Natural killer cell (primary cell): ENCODE results near the gene BICDL2. TPM values are rescaled to one million over a fixed set of nuclear protein-coding genes. Genes with fewer than 3 reads are reported as not detected.

Experiments used
- ATAC-seq, 3 donors: fragments of 150-1000 bp in 2 of 3; fragments of 200-7000 bp in 1 of 3; cut with Tn5 transposase; 1 replicate in 1 of 3; 2 replicates in 2 of 3; pipeline ENCODE4 v1.10.0; 2021; ENCODE audit warnings: mild to moderate bottlenecking in 2 of 3, moderate library complexity in 2 of 3
- DNase-seq, 2 donors: peaks; one replicate each; pipeline versions ENCODE4 v3.0.0 to v3.0.0-alpha.2; 2013 to 2021; ENCODE audit warnings: mixed read lengths in 1 of 2
- H3K27ac ChIP-seq: one replicate; pipeline ENCODE4 v1.5.1; 2013; ENCODE audit warnings: mild to moderate bottlenecking, low read length
- H3K27me3 ChIP-seq: one replicate; pipeline ENCODE4 v1.6.1; 2013; ENCODE audit warnings: low read length; ENCODE audit not compliant: control insufficient read depth, insufficient read depth
- H3K36me3 ChIP-seq: one replicate; pipeline ENCODE4 v1.6.1; 2013; ENCODE audit warnings: low read length; ENCODE audit not compliant: control insufficient read depth, insufficient read depth
- H3K4me1 ChIP-seq: one replicate; pipeline ENCODE4 v1.6.1; 2013; ENCODE audit warnings: low read length; ENCODE audit not compliant: control insufficient read depth, insufficient read depth
- H3K4me3 ChIP-seq: one replicate; pipeline ENCODE4 v1.5.1; 2013; ENCODE audit warnings: low read length
- H3K9me3 ChIP-seq: one replicate; pipeline ENCODE4 v1.6.1; 2013; ENCODE audit warnings: low read length; ENCODE audit not compliant: control insufficient read depth, insufficient read depth
- H3K27ac Mint-ChIP-seq, 2 donors: one replicate each; pipeline ENCODE4 v1.8.0; 2022; ENCODE audit warnings: mild to moderate bottlenecking in 2 of 2, mixed read lengths in 2 of 2, moderate library complexity in 1 of 2
- H3K27me3 Mint-ChIP-seq, 2 donors: one replicate each; pipeline ENCODE4 v1.8.0; 2022; ENCODE audit warnings: low read depth in 2 of 2, mixed read lengths in 2 of 2
- H3K36me3 Mint-ChIP-seq: one replicate; pipeline ENCODE4 v1.8.0; 2022; ENCODE audit warnings: mixed read lengths
- H3K4me1 Mint-ChIP-seq, 2 donors: one replicate each; pipeline ENCODE4 v1.8.0; 2022; ENCODE audit warnings: mixed read lengths in 2 of 2
- H3K4me3 Mint-ChIP-seq: one replicate; pipeline ENCODE4 v1.8.0; 2022; ENCODE audit warnings: mild to moderate bottlenecking, moderate library complexity, mixed read lengths
- H3K9me3 Mint-ChIP-seq, 2 donors: one replicate each; pipeline ENCODE4 v1.8.0; 2022; ENCODE audit warnings: mixed read lengths in 2 of 2
- WGBS: methylation state at CpG from one replicate; pipeline ENCODE4 v1.1.7; 2013; ENCODE audit warnings: missing lambda C conversion rate; ENCODE audit not compliant: insufficient coverage; 5-methylcytosine and 5-hydroxymethylcytosine counted together
- intact Hi-C: fragments of 100-400 bp; cut with micrococcal nuclease; formaldehyde crosslinking; loops from one replicate; pipeline ENCODE4 v1.14.2; 2022
- total RNA-seq, 4 donors: library from RNA; stranded (reverse); fragments of 120-200 nt in 1 of 4; gene quantifications; one replicate each; pipeline versions ENCODE4 v1.2.3 to v1.2.4, GENCODE V29; 2013 to 2022
- TF ChIP-seq, protein P1 (sequence below): fragments of 200-600 bp; IDR thresholded peaks from one replicate; pipeline ENCODE4 v1.8.0; 2022; ENCODE audit warnings: antibody characterized with exemption

The BICDL2 gene
- total RNA-seq, 3 donors from 2014 or later (not counting 1 experiment from before 2014, with no cell fraction given): not detected

DNA sequence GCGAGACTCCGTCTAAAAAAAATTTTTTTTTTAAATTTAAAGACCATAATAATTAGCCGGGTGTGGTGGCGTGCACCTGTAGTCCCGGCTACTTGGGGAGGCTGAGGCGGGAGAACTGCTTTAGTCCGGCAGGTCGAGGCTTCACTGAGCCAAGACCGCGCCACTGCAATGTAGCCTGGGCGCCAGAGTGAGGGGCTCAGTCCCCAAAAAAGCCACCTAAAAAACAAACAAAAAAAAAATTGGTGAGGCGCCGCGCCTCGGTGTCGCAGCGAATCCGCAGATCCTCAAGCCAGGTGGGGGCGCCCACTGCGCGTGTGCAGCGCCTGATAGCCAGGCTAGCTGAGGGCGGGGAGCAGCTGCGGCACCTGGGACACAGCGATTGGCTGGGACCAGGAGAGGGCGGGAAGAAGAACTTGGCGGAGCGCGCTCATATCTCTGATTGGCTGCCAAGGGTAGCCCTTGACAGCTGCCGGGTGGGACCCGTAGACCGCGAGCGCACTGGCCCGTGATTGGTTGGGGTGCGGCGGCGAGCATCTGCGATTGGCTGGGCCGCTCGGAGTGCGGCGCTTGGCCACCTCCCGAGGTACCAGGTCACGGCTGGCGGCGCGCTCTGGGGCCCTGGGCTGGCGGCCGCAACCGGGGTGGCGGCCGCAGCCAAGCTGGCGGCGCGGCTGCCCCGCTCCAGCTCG, 33.0 kb downstream of the BICDL2 start:
- Histone ChIP-seq H3K4me3 (no peak overlapping the region), H3K27ac (no peak overlapping the region), H3K9me3 (no peaks in the 10 kb centered on the region), H3K27me3 (no peaks in the 10 kb centered on the region), H3K4me1 (peaks cover 29% of the 10 kb centered on the region), H3K36me3 (no peaks in the 10 kb centered on the region)
- H3K4me1 Mint-ChIP-seq: peaks cover 5 to 24% of the 10 kb centered on the region in 2 donors
- H3K9me3 Mint-ChIP-seq: no peaks in the 10 kb centered on the region
- H3K4me3 Mint-ChIP-seq: peak overlapping the region; percentile 87
- DNase-seq (peak; percentile 90 to 99), ATAC-seq (peak; percentile 96 to 99 (median 97))
- TF ChIP-seq, protein P1, sequence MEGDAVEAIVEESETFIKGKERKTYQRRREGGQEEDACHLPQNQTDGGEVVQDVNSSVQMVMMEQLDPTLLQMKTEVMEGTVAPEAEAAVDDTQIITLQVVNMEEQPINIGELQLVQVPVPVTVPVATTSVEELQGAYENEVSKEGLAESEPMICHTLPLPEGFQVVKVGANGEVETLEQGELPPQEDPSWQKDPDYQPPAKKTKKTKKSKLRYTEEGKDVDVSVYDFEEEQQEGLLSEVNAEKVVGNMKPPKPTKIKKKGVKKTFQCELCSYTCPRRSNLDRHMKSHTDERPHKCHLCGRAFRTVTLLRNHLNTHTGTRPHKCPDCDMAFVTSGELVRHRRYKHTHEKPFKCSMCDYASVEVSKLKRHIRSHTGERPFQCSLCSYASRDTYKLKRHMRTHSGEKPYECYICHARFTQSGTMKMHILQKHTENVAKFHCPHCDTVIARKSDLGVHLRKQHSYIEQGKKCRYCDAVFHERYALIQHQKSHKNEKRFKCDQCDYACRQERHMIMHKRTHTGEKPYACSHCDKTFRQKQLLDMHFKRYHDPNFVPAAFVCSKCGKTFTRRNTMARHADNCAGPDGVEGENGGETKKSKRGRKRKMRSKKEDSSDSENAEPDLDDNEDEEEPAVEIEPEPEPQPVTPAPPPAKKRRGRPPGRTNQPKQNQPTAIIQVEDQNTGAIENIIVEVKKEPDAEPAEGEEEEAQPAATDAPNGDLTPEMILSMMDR: peak; percentile 12
- H3K27ac Mint-ChIP-seq: peak overlapping the region in 1 of 2 donors; percentile 80
- intact Hi-C loops: loop anchor here (2.0 kb wide), 1 partner anchor 25 kb away; no protein-coding TSS in a partner anchor
- peaks cover 0 to 3% of the 10 kb centered on the region in 2 donors for H3K27me3 Mint-ChIP-seq
- WGBS: 8% methylated on average over 56 of the region's 58 CpGs
- H3K36me3 Mint-ChIP-seq: no peaks in the 10 kb centered on the region

DNA sequence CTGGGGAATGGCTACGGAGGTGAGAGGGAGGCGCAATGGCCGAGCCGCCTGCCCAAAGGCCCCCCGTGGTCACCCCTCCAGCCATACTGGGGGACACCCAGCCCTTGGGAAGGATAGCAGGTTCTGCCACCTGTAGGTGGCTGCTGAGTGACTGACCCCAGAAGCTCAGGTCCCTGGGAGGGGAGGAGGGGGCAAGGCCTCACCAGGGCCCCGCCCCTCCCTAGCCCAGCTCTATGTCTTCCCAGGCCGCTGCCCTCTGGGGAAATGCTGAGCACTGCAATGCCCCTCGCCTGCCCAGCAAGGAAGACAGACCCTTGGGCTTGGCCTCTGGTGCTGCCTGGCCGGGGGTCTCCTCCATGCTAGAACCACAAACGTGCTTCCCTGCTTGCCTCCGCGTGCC, 35.4 kb downstream of the BICDL2 start:
- Mint-ChIP-seq H3K4me3 (no peak overlapping the region), H3K36me3 (no peaks in the 10 kb centered on the region), H3K27me3 (peaks cover 0 to 3% of the 10 kb centered on the region in 2 donors), H3K9me3 (no peaks in the 10 kb centered on the region), H3K27ac (no peak overlapping the region), H3K4me1 (peaks cover 0 to 5% of the 10 kb centered on the region in 2 donors)
- Histone ChIP-seq H3K4me1 (peaks cover 9% of the 10 kb centered on the region), H3K27me3 (no peaks in the 10 kb centered on the region), H3K36me3 (no peaks in the 10 kb centered on the region), H3K4me3 (no peak overlapping the region), H3K27ac (no peak overlapping the region), H3K9me3 (no peaks in the 10 kb centered on the region)
- TF ChIP-seq, protein P1: no peak
- intact Hi-C loops: no loop called here
- ATAC-seq (no peak), DNase-seq (no peak)
- 87% methylated on average over 12 of the region's 12 CpGs for WGBS

DNA sequence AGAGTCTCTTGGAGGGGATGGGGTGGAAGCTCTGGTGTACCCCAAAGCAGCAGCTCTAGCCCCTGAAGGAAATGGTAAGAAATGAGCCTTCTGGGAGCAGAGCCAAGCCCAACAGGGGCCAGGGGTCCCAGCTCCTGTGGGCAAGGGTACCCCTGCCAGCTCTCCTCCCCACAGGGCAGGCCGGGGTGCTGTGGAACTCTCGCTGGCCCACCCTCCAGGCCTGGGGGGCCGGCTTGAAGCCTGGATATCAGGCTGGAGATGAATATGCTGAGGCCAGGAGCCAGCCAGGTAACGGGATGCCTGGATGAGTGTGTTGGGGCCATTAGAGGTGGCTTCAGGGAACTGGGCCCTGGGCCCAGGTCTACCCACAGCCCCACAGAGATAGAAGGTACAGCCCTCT, 36.2 kb downstream of the BICDL2 start:
- peaks cover 0 to 3% of the 10 kb centered on the region in 2 donors for H3K27me3 Mint-ChIP-seq
- H3K4me1 ChIP-seq: peaks cover 9% of the 10 kb centered on the region
- H3K4me3 Mint-ChIP-seq: no peak overlapping the region
- no peaks in the 10 kb centered on the region for H3K36me3 Mint-ChIP-seq
- no peak overlapping the region for H3K27ac ChIP-seq
- H3K27me3 ChIP-seq: no peaks in the 10 kb centered on the region
- ATAC-seq (no peak), DNase-seq (no peak)
- H3K36me3 ChIP-seq: no peaks in the 10 kb centered on the region
- 83% methylated on average over 4 of the region's 4 CpGs for WGBS
- H3K27ac Mint-ChIP-seq: no peak overlapping the region
- peaks cover 0 to 5% of the 10 kb centered on the region in 2 donors for H3K4me1 Mint-ChIP-seq
- H3K9me3 ChIP-seq: no peaks in the 10 kb centered on the region
- intact Hi-C loops: no loop called here
- TF ChIP-seq, protein P1: no peak
- no peaks in the 10 kb centered on the region for H3K9me3 Mint-ChIP-seq
- no peak overlapping the region for H3K4me3 ChIP-seq
